Ishikawa (cell line): ENCODE data around the gene GDF15.

Source experiments
- CREB1 ChIP-seq: IDR thresholded peaks from 2 replicates; pipeline ENCODE4 v1.6.1; 2012; ENCODE audit warnings: low read depth
- EP300 ChIP-seq: IDR thresholded peaks from 2 replicates; pipeline ENCODE4 v1.6.1; 2012; ENCODE audit warnings: borderline replicate concordance
- FOXM1 ChIP-seq: IDR thresholded peaks from 2 replicates; pipeline ENCODE4 v1.6.1; 2012; ENCODE audit warnings: low read depth, borderline replicate concordance
- MAX ChIP-seq: IDR thresholded peaks from 2 replicates; pipeline ENCODE4 v1.6.1; 2012
- RAD21 ChIP-seq: IDR thresholded peaks from 2 replicates; pipeline ENCODE4 v1.6.1; 2012; ENCODE audit warnings: low read depth
- REST ChIP-seq: IDR thresholded peaks from 2 replicates; pipeline ENCODE4 v1.6.1; 2012; ENCODE audit warnings: low read depth, mild to moderate bottlenecking
- TAF1 ChIP-seq: IDR thresholded peaks from 2 replicates; pipeline ENCODE4 v1.6.1; 2012; ENCODE audit warnings: low read depth, mild to moderate bottlenecking
- TCF12 ChIP-seq: IDR thresholded peaks from 2 replicates; pipeline ENCODE4 v1.6.1; 2012; ENCODE audit warnings: low read depth

- TF ChIP-seq EP300 (no peak), TAF1 (no peak), TCF12 (no peak), MAX (no peak), REST (no peak), RAD21 (no peak), CREB1 (no peak), FOXM1 (no peak)
Measured at GRCh38 chr19:18433735-18434398, 47.9 kb downstream of the GDF15 start.
